Peyer's patch (tissue), 4 donors: Measurements from ENCODE around the gene IQSEC2.

Source experiments
- CTCF ChIP-seq, 6 experiments: fragments of 450-650 bp in 4 of 6; fragments of 200-600 bp in 2 of 6; sonication (generic) in 1 of 6; IDR thresholded peaks; one replicate each; pipeline ENCODE4 v1.5.1; 2017 to 2019; ENCODE audit warnings: antibody characterized with exemption in 6 of 6, mild to moderate bottlenecking in 3 of 6, moderate library complexity in 1 of 6
- POLR2A ChIP-seq, 2 donors: fragments of 450-650 bp; IDR thresholded peaks; one replicate each; pipeline ENCODE4 v1.5.1; 2017; ENCODE audit warnings: antibody characterized with exemption in 2 of 2, mild to moderate bottlenecking in 2 of 2, moderate library complexity in 2 of 2

DNA sequence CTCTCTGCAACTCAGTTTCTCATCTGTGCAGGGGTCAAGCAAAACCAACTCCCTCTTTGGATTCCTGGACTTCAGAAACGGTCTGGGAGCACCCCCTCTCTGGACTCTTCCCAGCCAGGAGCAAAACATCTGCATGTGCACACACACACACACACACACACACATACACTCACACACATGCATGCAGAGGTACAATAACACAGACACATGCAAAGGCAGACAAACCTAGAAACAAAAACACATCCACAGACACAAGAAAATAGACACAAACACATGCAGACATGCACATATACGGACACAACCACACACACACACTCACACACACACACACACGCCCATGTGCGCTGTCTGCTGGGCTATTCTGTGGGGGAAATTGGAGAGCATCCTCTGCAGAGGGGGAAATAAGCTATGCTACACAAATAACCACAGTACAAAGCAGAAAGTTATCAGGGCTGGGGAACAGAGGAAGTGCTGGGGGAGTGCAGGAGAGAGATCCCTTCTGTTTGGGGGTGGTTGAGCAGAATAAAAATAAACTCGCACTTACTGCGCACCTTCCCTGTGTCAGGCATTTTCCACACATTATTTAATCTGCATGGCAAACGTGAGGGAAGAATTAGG is 19.9 kb downstream of the IQSEC2 start:
- TF ChIP-seq CTCF (IDR thresholded peaks at IDR 0.05) (no peak), POLR2A (IDR thresholded peaks at IDR 0.05) (no peak)
